Mucosa of descending colon (tissue), 3 donors: ENCODE measurements around the gene UNC5B. TPM values are rescaled to one million over a fixed set of nuclear protein-coding genes. Genes with fewer than 3 reads are reported as not detected.

Source experiments
- ATAC-seq: fragments of 200-7000 bp; cut with Tn5 transposase; one replicate; pipeline ENCODE4 v1.9.1; 2020; ENCODE audit warnings: mild to moderate bottlenecking, moderate library complexity
- DNase-seq, 3 donors: peaks; one replicate each; pipeline ENCODE4 v3.0.0-alpha.2; 2020
- H3K36me3 ChIP-seq: fragments of 200-600 bp; one replicate; pipeline ENCODE4 v1.8.0; 2021; ENCODE audit warnings: low read depth, mild to moderate bottlenecking
- H3K4me1 ChIP-seq: fragments of 200-600 bp; one replicate; pipeline ENCODE4 v1.8.0; 2021; ENCODE audit warnings: low read depth, mild to moderate bottlenecking
- H3K4me3 ChIP-seq: fragments of 200-600 bp; one replicate; pipeline ENCODE4 v1.8.0; 2021; ENCODE audit warnings: mild to moderate bottlenecking
- H3K9me3 ChIP-seq: fragments of 200-600 bp; one replicate; pipeline ENCODE4 v1.8.0; 2021; ENCODE audit warnings: mild to moderate bottlenecking
- CTCF ChIP-seq: fragments of 200-600 bp; IDR thresholded peaks from one replicate; pipeline ENCODE4 v1.8.0; 2022; ENCODE audit warnings: antibody characterized with exemption, mild to moderate bottlenecking
- intact Hi-C, 2 donors: fragments of 100-400 bp; cut with DNase I in 1 of 2; cut with micrococcal nuclease in 1 of 2; formaldehyde crosslinking; loops; one replicate each; pipeline versions ENCODE4 v1.11.0 to v1.11.1; 2022; cut with DNase I, micrococcal nuclease
- total RNA-seq, 3 donors: library from RNA; stranded (reverse); fragmentation: NEBNext Ultra II Directional in 2 of 3; extraction: Animal tissue kit (Norgen Biotek cat#: 25700) in 2 of 3; gene quantifications; one replicate each; pipeline versions ENCODE4 v1.2.1 to v1.2.4, GENCODE V29; 2021 to 2023
- donor health status: DM: no; HTN: no; CAD: no; lungs with moderate emphysema.
- donor health status: DM: no; HTN: no; CAD: no.
- donor health status: DM: no; HTN: yes; CAD: no.

UNC5B gene
- total RNA-seq, 3 donors from 2014 or later: 11.0 to 17.4 (median 11.4) TPM

- DNase-seq: no peak
Measured at GRCh38 chr10:71179382-71179781, 33.0 kb upstream of the UNC5B start.

GRCh38 chr10:71184421-71184820 is 27.9 kb upstream of the UNC5B start:
- Histone ChIP-seq H3K9me3 (no peaks in the 10 kb centered on the region), H3K4me1 (no peaks in the 10 kb centered on the region), H3K36me3 (no peaks in the 10 kb centered on the region), H3K4me3 (no peak overlapping the region)
- TF ChIP-seq CTCF: no peak
- DNase-seq (no peak), ATAC-seq (no peak)
- intact Hi-C loops: no loop called here

More at GRCh38 chr10:71179382-71179781, 33.0 kb upstream of the UNC5B start:
- no peaks in the 10 kb centered on the region for H3K4me1 ChIP-seq
- TF ChIP-seq CTCF: no peak
- H3K36me3 ChIP-seq: no peaks in the 10 kb centered on the region
- H3K9me3 ChIP-seq: no peaks in the 10 kb centered on the region
- ATAC-seq: no peak
- no peak overlapping the region for H3K4me3 ChIP-seq
- intact Hi-C loops: no loop called here

- Histone ChIP-seq H3K4me3 (no peak overlapping the region), H3K9me3 (no peaks in the 10 kb centered on the region), H3K4me1 (no peaks in the 10 kb centered on the region), H3K36me3 (no peaks in the 10 kb centered on the region)
- ATAC-seq (no peak), DNase-seq (no peak)
- TF ChIP-seq CTCF: no peak
- intact Hi-C loops: no loop called here
Measured at GRCh38 chr10:71185209-71185608, 27.2 kb upstream of the UNC5B start.

DNA sequence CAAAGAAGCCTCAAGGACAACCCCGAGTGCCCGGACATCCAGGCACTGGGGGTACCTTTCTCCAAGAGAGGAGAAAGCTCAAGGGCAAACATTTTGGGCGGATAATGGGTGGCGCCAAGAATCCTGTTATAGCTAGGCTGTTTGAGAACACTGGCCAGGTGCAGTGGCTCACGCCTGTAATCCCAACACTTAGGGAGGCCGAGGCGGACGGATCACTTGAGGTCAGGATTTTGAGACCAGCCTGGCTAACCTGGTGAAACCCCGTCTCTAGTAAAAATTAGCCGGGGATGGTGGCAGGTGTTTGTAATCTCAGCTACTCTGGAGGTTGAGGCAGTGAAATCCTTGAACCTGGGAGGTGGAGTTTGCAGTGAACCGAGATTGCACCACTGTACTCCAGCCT is 25.2 kb upstream of the UNC5B start:
- intact Hi-C loops: no loop called here
- DNase-seq (no peak), ATAC-seq (no peak)
- Histone ChIP-seq H3K4me3 (no peak overlapping the region), H3K4me1 (no peaks in the 10 kb centered on the region), H3K9me3 (no peaks in the 10 kb centered on the region), H3K36me3 (no peaks in the 10 kb centered on the region)
- no peak for TF ChIP-seq CTCF

DNA sequence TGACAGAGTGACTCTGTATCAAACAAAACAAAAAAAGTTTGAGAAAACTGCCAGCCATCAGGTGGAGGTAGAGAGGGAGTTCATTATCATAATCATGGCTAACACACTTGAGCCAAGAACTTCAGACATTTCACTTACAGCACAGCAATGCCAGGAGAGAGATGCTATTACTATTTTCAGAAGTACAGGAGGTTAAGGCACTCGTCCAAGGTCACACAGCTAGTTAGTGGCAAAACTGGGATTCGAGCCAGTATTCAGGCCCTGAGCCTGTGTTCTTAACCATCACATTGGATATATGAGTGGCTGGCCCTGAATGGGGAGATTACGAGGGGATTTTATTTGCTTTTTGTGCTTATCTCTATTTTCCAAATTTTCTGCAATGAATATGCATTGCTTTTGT is 24.8 kb upstream of the UNC5B start:
- no peaks in the 10 kb centered on the region for H3K9me3 ChIP-seq
- no peak for TF ChIP-seq CTCF
- H3K36me3 ChIP-seq: no peaks in the 10 kb centered on the region
- ATAC-seq: no peak
- intact Hi-C loops: no loop called here
- no peaks in the 10 kb centered on the region for H3K4me1 ChIP-seq
- no peak overlapping the region for H3K4me3 ChIP-seq
- no peak for DNase-seq

GRCh38 chr10:71188201-71188600 is 24.2 kb upstream of the UNC5B start:
- Histone ChIP-seq H3K4me1 (no peaks in the 10 kb centered on the region), H3K4me3 (no peak overlapping the region), H3K36me3 (no peaks in the 10 kb centered on the region), H3K9me3 (no peaks in the 10 kb centered on the region)
- intact Hi-C loops: no loop called here
- no peak for TF ChIP-seq CTCF
- DNase-seq (no peak), ATAC-seq (no peak)
